RWPE2 (cell line): Measurements from ENCODE around the gene EIF3A.
"Not testable (repeated sequence)": the region's sequence is repeated elsewhere in the genome, so short reads cannot be mapped to it uniquely, and the experiment has no call there.

ENCODE experiments used
- ATAC-seq: fragments of 200-7000 bp; cut with Tn5 transposase; 3 replicates; pipeline ENCODE4 v1.9.1; 2021; ENCODE audit warnings: low read depth
- DNase-seq: peaks from one replicate; pipeline ENCODE4 v3.0.0-alpha.2; 2020; ENCODE audit warnings: low spot score
- H3K27ac ChIP-seq: fragments of 450-650 bp; 2 replicates; pipeline ENCODE4 v1.5.1; 2017; ENCODE audit warnings: mild to moderate bottlenecking; ENCODE audit not compliant: poor library complexity, severe bottlenecking
- H3K27me3 ChIP-seq: fragments of 250-450 bp; sonication (Bioruptor Pico); 2 replicates; pipeline ENCODE4 v1.5.1; 2021; ENCODE audit warnings: mild to moderate bottlenecking, moderate library complexity; ENCODE audit not compliant: insufficient read depth, poor library complexity, severe bottlenecking
- H3K36me3 ChIP-seq: fragments of 250-450 bp; sonication (Bioruptor Pico); 2 replicates; pipeline ENCODE4 v1.5.1; 2020; ENCODE audit warnings: low read depth, mild to moderate bottlenecking, moderate library complexity
- H3K4me1 ChIP-seq: fragments of 250-450 bp; sonication (Bioruptor Pico); 2 replicates; pipeline ENCODE4 v1.5.1; 2021; ENCODE audit warnings: mild to moderate bottlenecking, moderate library complexity; ENCODE audit not compliant: insufficient read depth, poor library complexity, severe bottlenecking
- H3K4me3 ChIP-seq: fragments of 250-450 bp; sonication (Bioruptor Pico); 2 replicates; pipeline ENCODE4 v1.5.1; 2021; ENCODE audit warnings: mild to moderate bottlenecking, moderate library complexity; ENCODE audit not compliant: severe bottlenecking
- H3K9me3 ChIP-seq: fragments of 250-450 bp; sonication (Bioruptor Pico); 2 replicates; pipeline ENCODE4 v1.5.1; 2021; ENCODE audit warnings: mild to moderate bottlenecking, moderate library complexity; ENCODE audit not compliant: severe bottlenecking
- TF ChIP-seq, protein P1 (sequence below): fragments of 450-650 bp; IDR thresholded peaks from one replicate; pipeline ENCODE4 v1.5.1; 2017; ENCODE audit warnings: mild to moderate bottlenecking, moderate library complexity; ENCODE audit not compliant: poor library complexity, severe bottlenecking

The EIF3A gene

DNA sequence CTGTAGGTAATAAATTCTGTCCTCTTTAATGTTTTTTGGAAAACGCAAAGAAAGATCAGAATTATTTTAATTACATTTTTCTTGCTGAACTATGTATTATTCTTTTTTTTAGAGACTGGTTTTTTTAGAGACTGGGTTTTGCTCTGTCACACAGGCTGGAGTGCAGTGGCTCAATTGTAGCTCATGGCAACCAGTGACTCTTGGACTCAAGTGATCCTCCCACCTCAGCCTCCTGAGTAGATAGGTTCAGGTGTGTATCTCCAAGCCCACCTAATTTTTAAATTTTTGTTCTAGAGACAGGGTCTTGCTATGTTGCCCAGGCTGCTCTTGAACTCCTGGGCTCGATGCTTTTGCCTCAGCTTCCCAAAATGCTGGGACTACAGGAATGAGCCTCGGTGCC, 18.0 kb upstream of the EIF3A start:
- H3K36me3 ChIP-seq: no peaks in the 10 kb centered on the region
- H3K4me1 ChIP-seq: peaks cover 17% of the 10 kb centered on the region
- H3K9me3 ChIP-seq: no peaks in the 10 kb centered on the region
- ATAC-seq (no peak), DNase-seq (no peak)
- H3K27ac ChIP-seq: no peak overlapping the region
- H3K4me3 ChIP-seq: no peak overlapping the region
- no peaks in the 10 kb centered on the region for H3K27me3 ChIP-seq
- TF ChIP-seq, protein P1, sequence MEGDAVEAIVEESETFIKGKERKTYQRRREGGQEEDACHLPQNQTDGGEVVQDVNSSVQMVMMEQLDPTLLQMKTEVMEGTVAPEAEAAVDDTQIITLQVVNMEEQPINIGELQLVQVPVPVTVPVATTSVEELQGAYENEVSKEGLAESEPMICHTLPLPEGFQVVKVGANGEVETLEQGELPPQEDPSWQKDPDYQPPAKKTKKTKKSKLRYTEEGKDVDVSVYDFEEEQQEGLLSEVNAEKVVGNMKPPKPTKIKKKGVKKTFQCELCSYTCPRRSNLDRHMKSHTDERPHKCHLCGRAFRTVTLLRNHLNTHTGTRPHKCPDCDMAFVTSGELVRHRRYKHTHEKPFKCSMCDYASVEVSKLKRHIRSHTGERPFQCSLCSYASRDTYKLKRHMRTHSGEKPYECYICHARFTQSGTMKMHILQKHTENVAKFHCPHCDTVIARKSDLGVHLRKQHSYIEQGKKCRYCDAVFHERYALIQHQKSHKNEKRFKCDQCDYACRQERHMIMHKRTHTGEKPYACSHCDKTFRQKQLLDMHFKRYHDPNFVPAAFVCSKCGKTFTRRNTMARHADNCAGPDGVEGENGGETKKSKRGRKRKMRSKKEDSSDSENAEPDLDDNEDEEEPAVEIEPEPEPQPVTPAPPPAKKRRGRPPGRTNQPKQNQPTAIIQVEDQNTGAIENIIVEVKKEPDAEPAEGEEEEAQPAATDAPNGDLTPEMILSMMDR: no peak

DNA sequence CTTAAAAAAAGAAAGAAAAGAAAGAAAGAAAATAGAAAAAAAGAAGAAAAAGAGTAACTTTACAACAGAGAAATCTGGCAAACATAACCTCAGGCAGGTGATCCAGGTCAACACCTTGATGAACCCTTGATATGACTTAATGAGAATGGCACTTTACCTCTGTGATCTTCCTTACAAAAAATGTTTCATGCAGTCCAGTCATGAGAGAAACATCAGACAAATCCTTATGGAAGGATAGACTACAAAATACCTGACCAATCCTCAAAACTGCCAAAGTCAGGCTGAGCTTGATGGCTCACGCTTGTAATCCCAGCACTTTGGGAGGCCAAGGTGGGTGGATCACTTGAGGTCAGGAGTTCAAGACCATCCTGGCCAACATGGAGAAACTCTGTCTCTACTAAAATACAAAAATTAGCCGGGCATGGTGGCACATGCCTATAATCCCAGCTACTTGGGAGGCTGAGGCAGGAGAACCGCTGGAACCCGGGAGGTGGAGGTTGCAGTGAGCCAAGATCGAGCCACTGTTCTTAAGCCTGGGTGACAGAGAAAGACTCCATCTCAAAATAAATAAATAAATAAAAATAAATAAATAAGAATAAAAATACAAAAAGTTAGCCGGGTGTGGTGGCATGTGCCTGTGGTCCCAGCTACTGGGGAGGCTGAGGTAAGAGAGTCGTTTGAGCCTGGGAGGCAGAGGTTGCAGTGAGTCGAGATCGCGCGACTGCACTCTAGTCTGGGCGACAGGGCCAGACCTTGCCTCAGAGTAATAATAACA, 16.2 kb upstream of the EIF3A start:
- not testable (repeated sequence) for H3K27ac ChIP-seq, DNase-seq, H3K27me3 ChIP-seq, H3K4me3 ChIP-seq, H3K9me3 ChIP-seq, H3K36me3 ChIP-seq
- peaks cover 17% of the 10 kb centered on the region for H3K4me1 ChIP-seq
- ATAC-seq: peak; percentile 24; the same call in 1 of the 3 replicates

DNA sequence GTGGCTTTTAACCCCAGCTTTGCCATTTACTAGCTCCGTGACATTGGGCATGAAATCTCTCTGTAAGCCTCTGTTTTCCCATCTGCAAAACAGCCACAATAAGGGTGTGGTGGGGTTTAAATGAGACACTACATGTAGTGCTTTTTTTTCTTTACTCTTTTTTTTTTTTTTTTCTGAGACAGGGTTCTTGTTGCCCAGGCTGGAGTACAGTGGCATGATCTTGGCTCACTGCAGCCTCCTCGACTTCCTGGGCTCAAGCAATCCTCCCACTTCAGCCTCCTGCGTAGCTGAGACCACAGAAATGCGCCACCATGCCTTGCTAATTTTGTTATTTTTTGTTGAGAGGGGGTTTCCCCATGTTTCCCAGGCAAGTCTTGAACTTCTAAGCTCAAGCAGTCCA, 15.0 kb upstream of the EIF3A start:
- no peaks in the 10 kb centered on the region for H3K36me3 ChIP-seq
- no peak overlapping the region for H3K27ac ChIP-seq
- peaks cover 11% of the 10 kb centered on the region for H3K4me1 ChIP-seq
- no peak for ATAC-seq
- TF ChIP-seq, protein P1: no peak
- no peak overlapping the region for H3K4me3 ChIP-seq
- H3K27me3 ChIP-seq: no peaks in the 10 kb centered on the region
- no peaks in the 10 kb centered on the region for H3K9me3 ChIP-seq
- no peak for DNase-seq

GRCh38 chr10:119090968-119091367, 10.4 kb upstream of the EIF3A start:
- DNase-seq: peak; percentile 65

DNA sequence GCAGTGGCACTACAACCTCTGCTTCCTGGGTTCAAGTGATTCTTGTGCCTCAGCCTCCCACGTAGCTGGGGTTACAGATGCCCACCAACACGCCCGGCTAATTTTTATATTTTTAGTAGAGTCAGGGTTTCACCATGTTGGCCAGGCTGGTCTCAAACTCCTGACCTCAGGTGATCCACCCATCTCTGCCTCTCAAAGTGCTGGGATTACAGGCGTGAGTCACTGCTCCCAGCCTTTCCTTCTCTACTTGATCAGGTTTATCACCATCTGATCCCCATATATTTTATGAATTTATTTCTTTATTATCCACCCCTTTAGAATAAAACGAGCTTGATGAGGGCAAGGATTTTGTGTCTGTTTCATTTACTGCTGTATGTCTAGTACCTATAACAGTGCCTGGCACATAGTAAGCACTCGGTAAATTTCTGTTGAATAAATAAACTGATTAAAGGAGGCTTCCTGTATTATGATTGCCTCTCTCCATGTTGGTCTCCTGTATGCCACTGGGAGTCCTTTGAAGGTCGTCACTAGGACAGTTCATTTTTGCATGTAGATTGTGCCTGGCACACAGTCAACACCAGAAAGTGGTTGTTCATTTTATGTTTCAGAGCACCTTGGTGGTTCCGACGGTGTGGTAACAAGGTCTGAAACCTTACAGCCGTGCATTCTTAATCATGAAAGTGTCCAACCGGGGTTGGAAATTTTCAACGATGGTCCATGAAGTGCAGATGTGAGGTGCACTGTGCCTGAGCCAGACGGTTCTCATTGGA, 9.6 kb upstream of the EIF3A start:
- H3K27ac ChIP-seq: peak overlapping the region; percentile 48
- TF ChIP-seq, protein P1: no peak
- no peak for ATAC-seq
- H3K4me1 ChIP-seq: peaks cover 8% of the 10 kb centered on the region
- DNase-seq: no peak
- no peak overlapping the region for H3K4me3 ChIP-seq
- H3K36me3 ChIP-seq: no peaks in the 10 kb centered on the region
- H3K27me3 ChIP-seq: no peaks in the 10 kb centered on the region
- no peaks in the 10 kb centered on the region for H3K9me3 ChIP-seq

More at GRCh38 chr10:119090968-119091367, 10.4 kb upstream of the EIF3A start:
- H3K9me3 ChIP-seq: no peaks in the 10 kb centered on the region
- H3K27ac ChIP-seq: peak overlapping the region; percentile 48
- no peak overlapping the region for H3K4me3 ChIP-seq
- peak; percentile 98 for ATAC-seq
- no peaks in the 10 kb centered on the region for H3K36me3 ChIP-seq
- TF ChIP-seq, protein P1: no peak
- H3K27me3 ChIP-seq: no peaks in the 10 kb centered on the region
- H3K4me1 ChIP-seq: peaks cover 8% of the 10 kb centered on the region
